ENCODE measurements around the gene ROR1. TPM values are rescaled to one million over a fixed set of nuclear protein-coding genes. Genes with fewer than 3 reads are reported as not detected.

Gene ROR1
- polyA plus RNA-seq, 3 donors, result 22.6 to 31.2 (median 28.9) TPM

- no peak for DNase-seq
Observed at GRCh38 chr1:64173336-64173940, 399.6 kb downstream of the ROR1 start.

GRCh38 chr1:64175639-64176038, 401.8 kb downstream of the ROR1 start:
- no peak for DNase-seq

- no peak for DNase-seq
Observed at GRCh38 chr1:64176659-64177058, 402.8 kb downstream of the ROR1 start.

GRCh38 chr1:64179588-64179987, 405.8 kb downstream of the ROR1 start:
- no peak for DNase-seq

GRCh38 chr1:64182207-64182606, 408.4 kb downstream of the ROR1 start:
- DNase-seq, result no peak

GRCh38 chr1:64183395-64184002, 409.7 kb downstream of the ROR1 start:
- peak; percentile 62 for DNase-seq

- DNase-seq, result no peak
Observed at GRCh38 chr1:64184003-64184440, 410.2 kb downstream of the ROR1 start.

GRCh38 chr1:64186138-64186897, 412.5 kb downstream of the ROR1 start:
- no peak for DNase-seq

GRCh38 chr1:64186898-64187280, 413.1 kb downstream of the ROR1 start:
- no peak for DNase-seq

- DNase-seq, result no peak
Observed at GRCh38 chr1:64187646-64188045, 413.8 kb downstream of the ROR1 start.

GRCh38 chr1:64192290-64192689, 418.5 kb downstream of the ROR1 start:
- DNase-seq, result no peak

- DNase-seq, result no peak
Observed at GRCh38 chr1:64194168-64195080, 420.6 kb downstream of the ROR1 start.

- DNase-seq, result no peak
Observed at GRCh38 chr1:64195081-64195395, 421.2 kb downstream of the ROR1 start.

- DNase-seq, result no peak
Observed at GRCh38 chr1:64196074-64196870, 422.5 kb downstream of the ROR1 start.

GRCh38 chr1:64197076-64197475, 423.3 kb downstream of the ROR1 start:
- no peak for DNase-seq

GRCh38 chr1:64199154-64199553, 425.3 kb downstream of the ROR1 start:
- no peak for DNase-seq

GRCh38 chr1:64200064-64200463, 426.2 kb downstream of the ROR1 start:
- no peak for DNase-seq

- DNase-seq, result no peak
Observed at GRCh38 chr1:64203420-64203819, 429.6 kb downstream of the ROR1 start, which contains the start of gene UBE2U. TSS of gene UBE2U (plus strand) at chr1:64203623. CDS start at chr1:64204051, 428 bp downstream.

GRCh38 chr1:64209221-64209620, 435.4 kb downstream of the ROR1 start:
- DNase-seq, result no peak

GRCh38 chr1:64212031-64212430, 438.2 kb downstream of the ROR1 start:
- DNase-seq, result no peak

- DNase-seq, result peak; percentile 43
Observed at GRCh38 chr1:64215576-64215975, 441.8 kb downstream of the ROR1 start.
